B cell (primary cell): Measurements from ENCODE around the gene ATXN7L2. TPM values are rescaled to one million over a fixed set of nuclear protein-coding genes. Genes with fewer than 3 reads are reported as not detected.

Experiments
- ATAC-seq: fragments of 200-7000 bp; cut with Tn5 transposase; one replicate; pipeline ENCODE4 v1.10.0; 2021; ENCODE audit warnings: low read depth, mild to moderate bottlenecking, moderate number of reproducible peaks, moderate library complexity
- CTCF ChIA-PET: fragments of 350-600 bp; sonication (Branson Sonifier 250); formaldehyde crosslinking; loops from one replicate; lab custom pipeline; 2021; ENCODE audit warnings: antibody characterized with exemption, inconsistent platforms; lab: Charles Lee
- POLR2A ChIA-PET: fragments of 350-600 bp; sonication (Branson Sonifier 250); formaldehyde crosslinking; loops from one replicate; lab custom pipeline; 2021; ENCODE audit warnings: antibody characterized with exemption; lab: Charles Lee
- DNase-seq: peaks from one replicate; pipeline ENCODE4 v3.0.0; 2013
- H2AFZ ChIP-seq: 2 replicates; pipeline ENCODE4 v1.6.1; 2012; ENCODE audit warnings: mild to moderate bottlenecking, low read depth, low read length; ENCODE audit not compliant: insufficient read depth, poor library complexity, severe bottlenecking
- H3K27ac ChIP-seq, 2 donors: 1 replicate in 1 of 2; 2 replicates in 1 of 2; pipeline ENCODE4 v1.5.1; 2012 to 2013; ENCODE audit warnings: low read length in 2 of 2, mild to moderate bottlenecking in 2 of 2, moderate library complexity in 1 of 2
- H3K27me3 ChIP-seq, 4 experiments: fragments of 200-600 bp in 1 of 4; sonication (generic) in 1 of 4; replicated peaks in 1 of 4; 1 replicate in 2 of 4; 2 replicates in 2 of 4; pipeline versions ENCODE4 v1.6.1 to v1.7.0; 2013 to 2016; ENCODE audit warnings: low read length in 3 of 4, mild to moderate bottlenecking in 2 of 4, mixed read lengths in 1 of 4, moderate library complexity in 1 of 4; ENCODE audit not compliant: insufficient read depth in 4 of 4, control insufficient read depth in 3 of 4; ENCODE audit errors: control extremely low read depth in 1 of 4
- H3K36me3 ChIP-seq, 2 experiments: replicated peaks in 1 of 2; 1 replicate in 1 of 2; 2 replicates in 1 of 2; pipeline versions ENCODE4 v1.6.1 to v1.7.1; 2013; ENCODE audit warnings: low read length in 1 of 2; ENCODE audit not compliant: insufficient read depth in 2 of 2, control insufficient read depth in 1 of 2; ENCODE audit errors: control extremely low read depth in 1 of 2, extremely low read depth in 1 of 2
- H3K4me1 ChIP-seq, 2 donors: fragments of 200-600 bp in 1 of 2; sonication (generic) in 1 of 2; 1 replicate in 1 of 2; 2 replicates in 1 of 2; pipeline versions ENCODE4 v1.5.1 to v1.6.1; 2013 to 2017; ENCODE audit warnings: low read length in 2 of 2; ENCODE audit not compliant: control insufficient read depth in 2 of 2, insufficient read depth in 2 of 2
- H3K4me2 ChIP-seq: replicated peaks from 2 replicates; pipeline ENCODE3; 2012; ENCODE audit warnings: mild to moderate bottlenecking, low read depth, low read length; ENCODE audit not compliant: poor library complexity, severe bottlenecking
- H3K4me3 ChIP-seq, 5 experiments: fragments of 200-600 bp in 1 of 5; sonication (generic) in 1 of 5; 1 replicate in 3 of 5; 2 replicates in 2 of 5; pipeline versions ENCODE4 v1.5.1 to v1.7.0; 2011 to 2016; ENCODE audit warnings: low read length in 4 of 5, mild to moderate bottlenecking in 4 of 5, low read depth in 2 of 5, control low read depth in 1 of 5, moderate library complexity in 1 of 5; ENCODE audit not compliant: insufficient read depth in 1 of 5; ENCODE audit errors: control extremely low read depth in 1 of 5, extremely low read depth in 1 of 5
- H3K79me2 ChIP-seq: fragments of 200-600 bp; sonication (generic); one replicate; pipeline ENCODE4 v1.6.0; 2016; ENCODE audit warnings: low read length; ENCODE audit not compliant: control insufficient read depth, insufficient read depth
- H3K9ac ChIP-seq: fragments of 200-600 bp; sonication (generic); 2 replicates; pipeline ENCODE4 v1.6.1; 2017; ENCODE audit warnings: mild to moderate bottlenecking, low read length, moderate library complexity
- H3K9me3 ChIP-seq, 3 donors: one replicate each; pipeline versions ENCODE4 v1.6.1 to v1.7.1; 2013; ENCODE audit warnings: low read length in 2 of 3; ENCODE audit not compliant: control insufficient read depth in 2 of 3, insufficient read depth in 1 of 3; ENCODE audit errors: control extremely low read depth in 1 of 3
- H4K20me1 ChIP-seq: 2 replicates; pipeline ENCODE4 v1.6.0; 2012; ENCODE audit warnings: mild to moderate bottlenecking, low read length; ENCODE audit not compliant: insufficient read depth, control insufficient read depth, poor library complexity, severe bottlenecking
- H3K27ac Mint-ChIP-seq: one replicate; pipeline ENCODE4 v1.8.0; 2021; ENCODE audit warnings: mixed read lengths
- H3K27me3 Mint-ChIP-seq: one replicate; pipeline ENCODE4 v1.8.0; 2021; ENCODE audit warnings: mixed read lengths
- H3K4me1 Mint-ChIP-seq: one replicate; pipeline ENCODE4 v1.8.0; 2021; ENCODE audit warnings: mixed read lengths
- H3K4me3 Mint-ChIP-seq: one replicate; pipeline ENCODE4 v1.8.0; 2021; ENCODE audit warnings: mixed read lengths
- H3K9me3 Mint-ChIP-seq: one replicate; pipeline ENCODE4 v1.8.0; 2022; ENCODE audit warnings: mixed read lengths; ENCODE audit not compliant: insufficient read depth
- EZH2 ChIP-seq: IDR thresholded peaks from 2 replicates; pipeline ENCODE4 v1.6.1; 2012; ENCODE audit warnings: borderline replicate concordance, low read depth, mild to moderate bottlenecking, moderate library complexity, low read length; ENCODE audit not compliant: insufficient read depth, poor library complexity, severe bottlenecking
- WGBS: methylation state at CpG from one replicate; pipeline ENCODE4 v1.1.5; 2013; ENCODE audit warnings: missing lambda C conversion rate; ENCODE audit not compliant: insufficient coverage; 5-methylcytosine and 5-hydroxymethylcytosine counted together
- intact Hi-C: fragments of 100-400 bp; cut with micrococcal nuclease; formaldehyde crosslinking; loops from one replicate; pipeline ENCODE4 v1.10.0; 2022
- polyA plus RNA-seq: library from polyadenylated mRNA; depleted of rRNA; stranded (reverse); fragments of >200 nt; gene quantifications from 2 replicates; pipeline ENCODE4 v1.2.3, GENCODE V29; 2012
- total RNA-seq, 2 donors: library from RNA; stranded (reverse); fragments of 120-200 nt in 1 of 2; gene quantifications; 1 replicate in 1 of 2; 2 replicates in 1 of 2; pipeline versions ENCODE4 v1.2.3 to v1.2.4, GENCODE V29; 2013 to 2022
- TF ChIP-seq, protein P1 (sequence below): fragments of 200-600 bp; IDR thresholded peaks from one replicate; pipeline ENCODE4 v1.8.0; 2022; ENCODE audit warnings: antibody characterized with exemption, mild to moderate bottlenecking

ATXN7L2 gene
- total and polyA plus RNA-seq, 2 donors (not counting 1 experiment from before 2014, with no cell fraction given), result 10.9 to 12.4 TPM

- POLR2A ChIA-PET, result no interaction called here
- no peak for ATAC-seq
- H3K4me2 ChIP-seq, result no peak overlapping the region
Observed at GRCh38 chr1:109527846-109528695, 44.4 kb downstream of the ATXN7L2 start.

DNA sequence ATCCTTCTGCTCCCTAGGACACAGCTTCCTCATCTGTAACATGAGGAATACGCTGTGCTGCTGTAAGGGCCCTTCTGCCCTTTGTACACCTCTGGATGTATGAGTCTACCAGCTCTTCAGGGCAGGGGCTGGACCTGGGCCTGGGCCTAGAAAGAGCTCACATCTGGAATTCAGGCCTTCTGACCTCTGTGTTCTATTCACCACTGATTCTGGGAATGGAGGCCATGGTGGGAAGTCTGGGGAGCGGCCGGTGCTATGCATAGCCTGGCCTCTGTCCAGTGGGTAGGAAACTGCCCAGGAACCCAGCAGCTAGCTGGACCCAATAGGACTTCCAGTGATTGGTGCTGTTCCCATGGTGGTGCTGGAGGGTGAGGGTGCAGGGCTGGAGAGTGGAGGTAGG, 45.0 kb downstream of the ATXN7L2 start:
- 100% methylated on average over 3 of the region's 3 CpGs for WGBS
- Histone ChIP-seq H3K9ac (no peak overlapping the region), H3K79me2 (no peaks in the 10 kb centered on the region), H3K9me3 (no peaks in the 10 kb centered on the region), H3K36me3 (no peaks in the 10 kb centered on the region), H3K4me3 (no peak overlapping the region), H3K27me3 (no peaks in the 10 kb centered on the region), H3K4me2 (no peak overlapping the region), H4K20me1 (no peaks in the 10 kb centered on the region), H3K27ac (no peak overlapping the region), H3K4me1 (peaks cover 4 to 11% of the 10 kb centered on the region in 2 donors), H2AFZ (no peak overlapping the region)
- TF ChIP-seq EZH2, result no peak
- TF ChIP-seq, protein P1, sequence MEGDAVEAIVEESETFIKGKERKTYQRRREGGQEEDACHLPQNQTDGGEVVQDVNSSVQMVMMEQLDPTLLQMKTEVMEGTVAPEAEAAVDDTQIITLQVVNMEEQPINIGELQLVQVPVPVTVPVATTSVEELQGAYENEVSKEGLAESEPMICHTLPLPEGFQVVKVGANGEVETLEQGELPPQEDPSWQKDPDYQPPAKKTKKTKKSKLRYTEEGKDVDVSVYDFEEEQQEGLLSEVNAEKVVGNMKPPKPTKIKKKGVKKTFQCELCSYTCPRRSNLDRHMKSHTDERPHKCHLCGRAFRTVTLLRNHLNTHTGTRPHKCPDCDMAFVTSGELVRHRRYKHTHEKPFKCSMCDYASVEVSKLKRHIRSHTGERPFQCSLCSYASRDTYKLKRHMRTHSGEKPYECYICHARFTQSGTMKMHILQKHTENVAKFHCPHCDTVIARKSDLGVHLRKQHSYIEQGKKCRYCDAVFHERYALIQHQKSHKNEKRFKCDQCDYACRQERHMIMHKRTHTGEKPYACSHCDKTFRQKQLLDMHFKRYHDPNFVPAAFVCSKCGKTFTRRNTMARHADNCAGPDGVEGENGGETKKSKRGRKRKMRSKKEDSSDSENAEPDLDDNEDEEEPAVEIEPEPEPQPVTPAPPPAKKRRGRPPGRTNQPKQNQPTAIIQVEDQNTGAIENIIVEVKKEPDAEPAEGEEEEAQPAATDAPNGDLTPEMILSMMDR, result no peak
- intact Hi-C loops, result no loop called here
- Mint-ChIP-seq H3K9me3 (no peaks in the 10 kb centered on the region), H3K4me1 (peaks cover 11% of the 10 kb centered on the region), H3K27ac (no peak overlapping the region), H3K27me3 (peaks cover 4% of the 10 kb centered on the region), H3K4me3 (no peak overlapping the region)
- DNase-seq (no peak), ATAC-seq (no peak)
- CTCF ChIA-PET, result interaction anchor here (7.4 to 21.6 kb wide), 2 partner anchors 29 to 251 kb away, joined by 76 to 926 read pairs; partner anchors contain the start of genes AMIGO1, ATXN7L2 and CYB561D1
- POLR2A ChIA-PET, result no interaction called here

More at GRCh38 chr1:109527846-109528695, 44.4 kb downstream of the ATXN7L2 start:
- Mint-ChIP-seq H3K4me1 (peaks cover 11% of the 10 kb centered on the region), H3K27me3 (peaks cover 5% of the 10 kb centered on the region), H3K27ac (no peak overlapping the region), H3K4me3 (no peak overlapping the region), H3K9me3 (no peaks in the 10 kb centered on the region)
- CTCF ChIA-PET, result interaction anchor here (21.6 kb wide), 1 partner anchor 28 kb away, joined by 926 read pairs; the partner anchor contains the start of genes AMIGO1, ATXN7L2 and CYB561D1
- Histone ChIP-seq H3K9me3 (no peaks in the 10 kb centered on the region), H2AFZ (no peak overlapping the region), H3K79me2 (no peaks in the 10 kb centered on the region), H4K20me1 (no peaks in the 10 kb centered on the region), H3K27ac (no peak overlapping the region), H3K9ac (no peak overlapping the region), H3K36me3 (no peaks in the 10 kb centered on the region), H3K27me3 (no peaks in the 10 kb centered on the region), H3K4me1 (peaks cover 4 to 11% of the 10 kb centered on the region in 2 donors), H3K4me3 (no peak overlapping the region)
- WGBS, result 93% methylated on average over 9 of the region's 9 CpGs
- TF ChIP-seq EZH2, result no peak
- TF ChIP-seq, protein P1, result no peak
- no peak for DNase-seq
- intact Hi-C loops, result no loop called here
